Neural cell (in vitro differentiated cells): ENCODE data around the gene IMMP2L.

ENCODE experiments used
- MXI1 ChIP-seq: fragments of 450-650 bp; conservative IDR thresholded peaks from 2 replicates; pipeline ENCODE4 v1.6.1; 2014; ENCODE audit warnings: antibody characterized with exemption, mild to moderate bottlenecking; ENCODE audit not compliant: poor library complexity, severe bottlenecking
- TF ChIP-seq, protein P1 (sequence below): fragments of 450-650 bp; IDR thresholded peaks from 2 replicates; pipeline ENCODE4 v1.5.1; 2014; ENCODE audit warnings: antibody characterized with exemption, mild to moderate bottlenecking, moderate library complexity; ENCODE audit not compliant: poor library complexity, severe bottlenecking

DNA sequence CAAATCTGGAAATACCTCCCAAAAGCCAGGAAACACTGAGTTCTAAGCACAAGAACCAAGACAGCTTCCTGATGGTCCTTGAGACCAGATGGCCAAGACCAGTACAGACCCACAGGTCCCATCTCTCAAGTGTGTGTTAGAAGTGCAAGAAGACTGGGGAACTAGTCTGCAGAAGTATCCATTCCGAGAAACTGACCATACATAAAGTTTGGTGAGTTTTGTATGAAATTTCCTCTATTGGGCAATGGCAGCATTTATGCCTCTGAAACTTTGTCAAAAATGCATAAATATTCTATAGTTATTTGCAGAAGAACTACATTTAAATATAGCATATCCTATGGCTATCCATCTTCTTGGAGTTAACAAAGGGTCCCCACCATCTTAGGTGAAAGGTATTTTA lies 333.9 kb downstream of the IMMP2L start:
- TF ChIP-seq, protein P1, sequence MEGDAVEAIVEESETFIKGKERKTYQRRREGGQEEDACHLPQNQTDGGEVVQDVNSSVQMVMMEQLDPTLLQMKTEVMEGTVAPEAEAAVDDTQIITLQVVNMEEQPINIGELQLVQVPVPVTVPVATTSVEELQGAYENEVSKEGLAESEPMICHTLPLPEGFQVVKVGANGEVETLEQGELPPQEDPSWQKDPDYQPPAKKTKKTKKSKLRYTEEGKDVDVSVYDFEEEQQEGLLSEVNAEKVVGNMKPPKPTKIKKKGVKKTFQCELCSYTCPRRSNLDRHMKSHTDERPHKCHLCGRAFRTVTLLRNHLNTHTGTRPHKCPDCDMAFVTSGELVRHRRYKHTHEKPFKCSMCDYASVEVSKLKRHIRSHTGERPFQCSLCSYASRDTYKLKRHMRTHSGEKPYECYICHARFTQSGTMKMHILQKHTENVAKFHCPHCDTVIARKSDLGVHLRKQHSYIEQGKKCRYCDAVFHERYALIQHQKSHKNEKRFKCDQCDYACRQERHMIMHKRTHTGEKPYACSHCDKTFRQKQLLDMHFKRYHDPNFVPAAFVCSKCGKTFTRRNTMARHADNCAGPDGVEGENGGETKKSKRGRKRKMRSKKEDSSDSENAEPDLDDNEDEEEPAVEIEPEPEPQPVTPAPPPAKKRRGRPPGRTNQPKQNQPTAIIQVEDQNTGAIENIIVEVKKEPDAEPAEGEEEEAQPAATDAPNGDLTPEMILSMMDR, result no peak
- TF ChIP-seq MXI1, result no peak
